Activated CD4-positive, alpha-beta memory T cell treated with anti-CD3 and anti-CD28 coated beads, Interleukin-2, amount 10 ng/mL, durations not matched to agents 7 days and 5 days (primary cell): ENCODE results near the gene RYR3. TPM values are rescaled to one million over a fixed set of nuclear protein-coding genes. Genes with fewer than 3 reads are reported as not detected.

Experiments
- CTCF ChIA-PET: fragments of 350-600 bp; sonication (Branson Sonifier 250); formaldehyde crosslinking; loops from one replicate; lab custom pipeline; 2021; ENCODE audit warnings: antibody characterized with exemption, inconsistent platforms; lab: Charles Lee
- POLR2A ChIA-PET: fragments of 350-600 bp; sonication (Branson Sonifier 250); formaldehyde crosslinking; loops from one replicate; lab custom pipeline; 2021; ENCODE audit warnings: antibody characterized with exemption; lab: Charles Lee
- DNase-seq: peaks from one replicate; pipeline ENCODE4 v3.0.0-alpha.2; 2020
- H3K27ac Mint-ChIP-seq: one replicate; pipeline ENCODE4 v1.8.0; 2021; ENCODE audit warnings: mild to moderate bottlenecking, mixed read lengths
- H3K27me3 Mint-ChIP-seq: one replicate; pipeline ENCODE4 v1.8.0; 2021; ENCODE audit warnings: mixed read lengths
- H3K36me3 Mint-ChIP-seq: one replicate; pipeline ENCODE4 v1.8.0; 2021; ENCODE audit warnings: low read depth, mixed read lengths
- H3K4me1 Mint-ChIP-seq: one replicate; pipeline ENCODE4 v1.8.0; 2021; ENCODE audit warnings: mixed read lengths
- H3K4me3 Mint-ChIP-seq: one replicate; pipeline ENCODE4 v1.8.0; 2021; ENCODE audit warnings: mild to moderate bottlenecking, mixed read lengths
- H3K9me3 Mint-ChIP-seq: one replicate; pipeline ENCODE4 v1.8.0; 2021; ENCODE audit warnings: mixed read lengths
- total RNA-seq, 2 experiments: library from RNA; stranded (reverse); gene quantifications; one replicate each; pipeline ENCODE4 v1.2.3, GENCODE V29; 2021

The RYR3 gene
- total RNA-seq, 2 experiments from 2014 or later = not detected

- H3K4me1 Mint-ChIP-seq = no peaks in the 10 kb centered on the region
Measured at GRCh38 chr15:33616475-33616874, 305.7 kb downstream of the RYR3 start.

GRCh38 chr15:33618350-33618749, 307.6 kb downstream of the RYR3 start:
- DNase-seq = no peak
- Mint-ChIP-seq H3K27ac (no peak overlapping the region), H3K36me3 (no peaks in the 10 kb centered on the region), H3K4me1 (no peaks in the 10 kb centered on the region), H3K4me3 (no peak overlapping the region), H3K27me3 (peaks cover 2% of the 10 kb centered on the region), H3K9me3 (no peaks in the 10 kb centered on the region)
- POLR2A ChIA-PET = no interaction called here
- CTCF ChIA-PET = no interaction called here

More at GRCh38 chr15:33616475-33616874, 305.7 kb downstream of the RYR3 start:
- Mint-ChIP-seq H3K27ac (no peak overlapping the region), H3K4me3 (no peak overlapping the region), H3K9me3 (no peaks in the 10 kb centered on the region), H3K36me3 (no peaks in the 10 kb centered on the region), H3K27me3 (peaks cover 2% of the 10 kb centered on the region)
- ChIA-PET POLR2A (no interaction called here), CTCF (no interaction called here)
- no peak for DNase-seq

GRCh38 chr15:33621141-33621540, 310.4 kb downstream of the RYR3 start:
- H3K4me1 Mint-ChIP-seq = no peaks in the 10 kb centered on the region
- no peaks in the 10 kb centered on the region for H3K27me3 Mint-ChIP-seq
- H3K27ac Mint-ChIP-seq = no peak overlapping the region
- no peaks in the 10 kb centered on the region for H3K36me3 Mint-ChIP-seq
- DNase-seq = no peak
- CTCF ChIA-PET = no interaction called here
- H3K9me3 Mint-ChIP-seq = no peaks in the 10 kb centered on the region
- POLR2A ChIA-PET = no interaction called here
- no peak overlapping the region for H3K4me3 Mint-ChIP-seq

- no peak for DNase-seq
- Mint-ChIP-seq H3K27me3 (no peaks in the 10 kb centered on the region), H3K4me1 (no peaks in the 10 kb centered on the region), H3K9me3 (no peaks in the 10 kb centered on the region), H3K4me3 (no peak overlapping the region), H3K27ac (no peak overlapping the region), H3K36me3 (no peaks in the 10 kb centered on the region)
- ChIA-PET CTCF (no interaction called here), POLR2A (no interaction called here)
Measured at GRCh38 chr15:33623010-33623409, 312.2 kb downstream of the RYR3 start.

- H3K27me3 Mint-ChIP-seq = no peaks in the 10 kb centered on the region
- ChIA-PET CTCF (no interaction called here), POLR2A (no interaction called here)
- H3K4me1 Mint-ChIP-seq = no peaks in the 10 kb centered on the region
- H3K9me3 Mint-ChIP-seq = no peaks in the 10 kb centered on the region
- DNase-seq = no peak
- no peak overlapping the region for H3K27ac Mint-ChIP-seq
- no peaks in the 10 kb centered on the region for H3K36me3 Mint-ChIP-seq
- no peak overlapping the region for H3K4me3 Mint-ChIP-seq
Measured at GRCh38 chr15:33624439-33624838, 313.7 kb downstream of the RYR3 start.

GRCh38 chr15:33629647-33630046, 318.9 kb downstream of the RYR3 start:
- ChIA-PET POLR2A (no interaction called here), CTCF (no interaction called here)
- Mint-ChIP-seq H3K36me3 (no peaks in the 10 kb centered on the region), H3K4me1 (no peaks in the 10 kb centered on the region), H3K9me3 (no peaks in the 10 kb centered on the region), H3K4me3 (no peak overlapping the region), H3K27me3 (peaks cover 2% of the 10 kb centered on the region), H3K27ac (no peak overlapping the region)
- DNase-seq = no peak

- H3K27ac Mint-ChIP-seq = no peak overlapping the region
- no peak overlapping the region for H3K4me3 Mint-ChIP-seq
Measured at GRCh38 chr15:33636234-33636633, 325.5 kb downstream of the RYR3 start.

GRCh38 chr15:33636958-33637357, 326.2 kb downstream of the RYR3 start:
- CTCF ChIA-PET = no interaction called here
- Mint-ChIP-seq H3K4me1 (no peaks in the 10 kb centered on the region), H3K9me3 (no peaks in the 10 kb centered on the region), H3K4me3 (no peak overlapping the region), H3K27ac (no peak overlapping the region), H3K36me3 (no peaks in the 10 kb centered on the region), H3K27me3 (peaks cover 7% of the 10 kb centered on the region)
- no peak for DNase-seq
- POLR2A ChIA-PET = no interaction called here

More at GRCh38 chr15:33636234-33636633, 325.5 kb downstream of the RYR3 start:
- Mint-ChIP-seq H3K36me3 (no peaks in the 10 kb centered on the region), H3K4me1 (no peaks in the 10 kb centered on the region), H3K27me3 (peaks cover 5% of the 10 kb centered on the region), H3K9me3 (no peaks in the 10 kb centered on the region)
- ChIA-PET CTCF (interaction anchor here (1.2 kb wide), 1 partner anchor 64 kb away, joined by 3 read pairs; no protein-coding TSS in a partner anchor), POLR2A (no interaction called here)
- DNase-seq = no peak

- Mint-ChIP-seq H3K27me3 (peaks cover 7% of the 10 kb centered on the region), H3K36me3 (no peaks in the 10 kb centered on the region), H3K4me3 (no peak overlapping the region), H3K9me3 (no peaks in the 10 kb centered on the region), H3K4me1 (no peaks in the 10 kb centered on the region), H3K27ac (no peak overlapping the region)
- DNase-seq = no peak
- ChIA-PET POLR2A (no interaction called here), CTCF (no interaction called here)
Measured at GRCh38 chr15:33638453-33638852, 327.7 kb downstream of the RYR3 start.

DNA sequence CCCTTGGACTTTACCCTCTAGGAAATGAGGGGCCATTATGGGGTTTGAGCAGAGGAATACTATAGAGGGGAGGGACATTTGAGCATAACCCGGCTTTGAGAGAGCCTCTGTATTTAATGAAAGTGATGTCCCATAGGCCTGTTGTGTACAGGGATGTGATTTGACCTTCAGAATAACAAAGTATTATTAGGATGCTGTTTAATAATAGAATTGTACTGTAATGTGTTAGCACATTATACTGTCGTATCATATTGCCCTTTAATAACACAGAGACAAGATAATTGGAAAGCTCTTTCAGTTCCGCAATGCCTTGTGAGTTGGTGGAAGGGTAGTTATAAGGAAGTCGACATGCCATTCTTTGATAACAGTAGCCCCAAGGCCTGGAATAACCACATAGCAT, 328.3 kb downstream of the RYR3 start:
- POLR2A ChIA-PET = no interaction called here
- H3K27me3 Mint-ChIP-seq = peaks cover 7% of the 10 kb centered on the region
- no peak overlapping the region for H3K27ac Mint-ChIP-seq
- H3K9me3 Mint-ChIP-seq = no peaks in the 10 kb centered on the region
- CTCF ChIA-PET = no interaction called here
- H3K4me3 Mint-ChIP-seq = no peak overlapping the region
- DNase-seq = no peak
- no peaks in the 10 kb centered on the region for H3K4me1 Mint-ChIP-seq
- no peaks in the 10 kb centered on the region for H3K36me3 Mint-ChIP-seq

GRCh38 chr15:33639456-33639855, 328.7 kb downstream of the RYR3 start:
- Mint-ChIP-seq H3K36me3 (no peaks in the 10 kb centered on the region), H3K27ac (no peak overlapping the region), H3K9me3 (no peaks in the 10 kb centered on the region), H3K4me1 (no peaks in the 10 kb centered on the region), H3K27me3 (peaks cover 7% of the 10 kb centered on the region), H3K4me3 (no peak overlapping the region)
- DNase-seq = no peak
- POLR2A ChIA-PET = no interaction called here
- CTCF ChIA-PET = no interaction called here

GRCh38 chr15:33639978-33640377, 329.2 kb downstream of the RYR3 start:
- ChIA-PET POLR2A (no interaction called here), CTCF (no interaction called here)
- H3K4me1 Mint-ChIP-seq = no peaks in the 10 kb centered on the region
- no peak overlapping the region for H3K27ac Mint-ChIP-seq
- H3K4me3 Mint-ChIP-seq = no peak overlapping the region
- no peaks in the 10 kb centered on the region for H3K36me3 Mint-ChIP-seq
- DNase-seq = no peak
- peaks cover 7% of the 10 kb centered on the region for H3K27me3 Mint-ChIP-seq
- H3K9me3 Mint-ChIP-seq = no peaks in the 10 kb centered on the region

DNA sequence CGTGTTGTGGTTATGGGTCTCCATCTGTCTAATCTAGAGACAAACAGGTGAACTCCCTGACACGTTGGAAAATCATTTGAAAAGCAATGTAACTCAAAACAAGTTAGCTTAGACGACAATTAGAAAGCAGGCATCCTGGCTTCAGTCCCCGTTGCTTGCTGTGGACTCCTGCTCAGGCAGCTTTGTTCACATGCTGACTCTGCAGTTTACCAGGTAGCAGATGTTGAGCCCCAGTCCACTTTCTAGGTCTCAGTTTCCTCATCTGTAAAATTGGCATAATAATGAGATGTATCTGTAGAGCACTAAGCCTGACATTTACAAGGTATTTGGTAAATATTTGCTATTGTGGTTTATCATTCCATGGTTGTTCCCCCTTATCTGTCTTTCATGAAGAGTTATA, 330.3 kb downstream of the RYR3 start:
- Mint-ChIP-seq H3K4me3 (no peak overlapping the region), H3K27ac (no peak overlapping the region), H3K36me3 (no peaks in the 10 kb centered on the region), H3K27me3 (peaks cover 7% of the 10 kb centered on the region), H3K4me1 (no peaks in the 10 kb centered on the region), H3K9me3 (no peaks in the 10 kb centered on the region)
- ChIA-PET CTCF (no interaction called here), POLR2A (no interaction called here)
- DNase-seq = no peak

- Mint-ChIP-seq H3K27ac (no peak overlapping the region), H3K4me1 (no peaks in the 10 kb centered on the region), H3K4me3 (no peak overlapping the region), H3K27me3 (peaks cover 7% of the 10 kb centered on the region), H3K9me3 (no peaks in the 10 kb centered on the region), H3K36me3 (no peaks in the 10 kb centered on the region)
- no peak for DNase-seq
- ChIA-PET POLR2A (no interaction called here), CTCF (no interaction called here)
Measured at GRCh38 chr15:33644304-33644703, 333.5 kb downstream of the RYR3 start.
